GM23248 (cell line): ENCODE results near the gene TMEM190. TPM values are rescaled to one million over a fixed set of nuclear protein-coding genes. Genes with fewer than 3 reads are reported as not detected.

Source experiments
- DNase-seq: peaks from one replicate; pipeline ENCODE4 v3.0.0-alpha.2; 2015
- H2AFZ ChIP-seq: fragments of 200-600 bp; sonication (generic); 2 replicates; pipeline ENCODE4 v1.6.1; 2016; ENCODE audit warnings: antibody characterized with exemption
- H3F3A ChIP-seq: fragments of 200-600 bp; sonication (generic); 2 replicates; pipeline ENCODE4 v1.6.1; 2016; ENCODE audit warnings: mild to moderate bottlenecking, antibody characterized with exemption, mixed run types; ENCODE audit not compliant: insufficient read depth
- H3K27ac ChIP-seq: fragments of 200-600 bp; sonication (generic); 2 replicates; pipeline ENCODE4 v1.5.1; 2016; ENCODE audit warnings: mild to moderate bottlenecking
- H3K27me3 ChIP-seq: fragments of 200-600 bp; sonication (generic); replicated peaks from 2 replicates; pipeline ENCODE4 v1.6.1; 2016; ENCODE audit warnings: mild to moderate bottlenecking; ENCODE audit not compliant: insufficient read depth
- H3K36me3 ChIP-seq: fragments of 200-600 bp; sonication (generic); 2 replicates; pipeline ENCODE4 v1.6.1; 2016; ENCODE audit warnings: low read depth, mild to moderate bottlenecking
- H3K4me1 ChIP-seq: fragments of 200-600 bp; sonication (generic); 2 replicates; pipeline ENCODE4 v1.6.1; 2016; ENCODE audit warnings: mild to moderate bottlenecking; ENCODE audit not compliant: insufficient read depth
- H3K4me2 ChIP-seq: fragments of 200-600 bp; sonication (generic); one replicate; pipeline ENCODE4 v1.6.1; 2016; ENCODE audit warnings: mild to moderate bottlenecking; ENCODE audit not compliant: unreplicated experiment
- H3K4me3 ChIP-seq: fragments of 200-600 bp; sonication (generic); 2 replicates; pipeline ENCODE4 v1.5.1; 2016; ENCODE audit warnings: mild to moderate bottlenecking
- H3K79me2 ChIP-seq: fragments of 200-600 bp; sonication (generic); 2 replicates; pipeline ENCODE4 v1.6.1; 2016; ENCODE audit warnings: mild to moderate bottlenecking; ENCODE audit not compliant: insufficient read depth
- H3K9ac ChIP-seq: fragments of 200-600 bp; sonication (generic); 2 replicates; pipeline ENCODE4 v1.6.1; 2016; ENCODE audit warnings: mild to moderate bottlenecking
- H3K9me2 ChIP-seq: fragments of 200-600 bp; sonication (generic); 2 replicates; pipeline ENCODE4 v1.6.1; 2016; ENCODE audit warnings: mixed run types, mild to moderate bottlenecking, moderate library complexity; ENCODE audit not compliant: insufficient read depth
- H3K9me3 ChIP-seq: fragments of 200-600 bp; sonication (generic); one replicate; pipeline ENCODE4 v1.6.1; 2017; ENCODE audit warnings: low read depth
- H4K20me1 ChIP-seq: fragments of 200-600 bp; sonication (generic); 2 replicates; pipeline ENCODE4 v1.6.0; 2016; ENCODE audit not compliant: insufficient read depth
- EZH2 ChIP-seq: fragments of 200-600 bp; sonication (generic); IDR thresholded peaks from 2 replicates; pipeline ENCODE4 v1.6.1; 2018; ENCODE audit warnings: antibody characterized with exemption, mild to moderate bottlenecking; ENCODE audit not compliant: insufficient read depth, poor library complexity, severe bottlenecking
- EZH2phosphoT487 ChIP-seq: fragments of 200-600 bp; sonication (generic); IDR thresholded peaks from 2 replicates; pipeline ENCODE4 v1.6.1; 2018; ENCODE audit warnings: antibody characterized with exemption, moderate library complexity, mild to moderate bottlenecking, low read depth; ENCODE audit not compliant: insufficient read depth
- WGBS, 2 experiments: methylation state at CpG; one replicate each; pipeline ENCODE4 v1.1.6; 2015 to 2017; ENCODE audit warnings: low lambda C conversion rate in 2 of 2, low coverage in 1 of 2; ENCODE audit errors: missing lambda C conversion rate in 2 of 2; 5-methylcytosine and 5-hydroxymethylcytosine counted together
- in situ Hi-C: fragments of 300-500 bp; cut with MboI; formaldehyde crosslinking; loops from 2 replicates; pipeline ENCODE4 v1.15.0; 2020
- polyA plus RNA-seq: library from polyadenylated mRNA; unstranded; fragments of >200 nt; fragmentation: Nextera tagmentation; extraction: Ambion mirVana; gene quantifications from 2 replicates; pipeline ENCODE4 v1.2.1, GENCODE V29; 2016
- total RNA-seq: library from RNA; depleted of rRNA; stranded (reverse); fragments of >200 nt; shearing (Covaris generic); gene quantifications from 2 replicates; pipeline ENCODE4 v1.2.3, GENCODE V29; 2014

TMEM190 gene
- total and polyA plus RNA-seq, 2 experiments from 2014 or later = not detected

DNA sequence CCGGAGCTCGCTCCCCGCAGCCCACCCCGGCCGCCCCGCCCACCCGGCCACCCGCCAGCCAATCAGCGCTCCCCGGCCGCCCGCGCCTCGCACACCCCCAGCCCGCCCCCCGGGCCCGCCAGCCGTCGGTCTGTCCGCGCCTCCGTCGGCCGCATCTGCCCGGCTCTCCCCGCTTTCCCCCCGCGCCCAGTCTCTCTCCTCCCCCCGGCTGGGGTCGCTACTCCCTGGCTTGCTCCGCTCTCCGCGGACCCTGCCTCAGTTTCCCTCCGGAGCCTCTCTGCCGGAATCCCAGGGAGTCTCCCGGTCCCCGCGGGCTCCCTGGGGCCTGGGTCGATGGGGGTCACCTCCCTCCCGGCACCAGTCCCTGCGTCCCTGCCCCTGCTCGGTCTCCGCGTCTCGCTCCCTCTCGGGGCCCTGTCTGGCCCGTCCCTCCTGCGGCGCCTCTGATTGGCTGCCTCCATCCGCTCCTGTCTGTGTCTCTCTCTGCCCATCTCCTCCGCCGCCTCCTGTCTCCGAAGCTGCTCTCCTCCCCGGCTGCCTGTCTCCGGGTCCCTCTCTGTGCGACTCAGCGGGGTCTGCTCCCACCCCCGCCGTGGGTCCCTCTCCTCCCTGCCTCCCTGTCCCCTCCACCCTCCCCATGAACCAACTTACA, 6.8 kb upstream of the TMEM190 start:
- in situ Hi-C loops = no loop called here
- peaks cover 8% of the 10 kb centered on the region for H3K79me2 ChIP-seq
- H3F3A ChIP-seq = peaks cover 29% of the 10 kb centered on the region
- H4K20me1 ChIP-seq = no peaks in the 10 kb centered on the region
- H3K4me2 ChIP-seq = peak overlapping the region; percentile 88
- H3K9me2 ChIP-seq = no peaks in the 10 kb centered on the region
- DNase-seq = peak; percentile 95
- TF ChIP-seq EZH2phosphoT487 (no peak), EZH2 (no peak)
- WGBS, 2 experiments = 2% methylated on average over 19 to 43 of the region's 59 CpGs
- H3K27me3 ChIP-seq = no peaks in the 10 kb centered on the region
- H3K27ac ChIP-seq = peak overlapping the region; percentile 86
- H3K9me3 ChIP-seq = no peaks in the 10 kb centered on the region
- peak overlapping the region; percentile 87 for H2AFZ ChIP-seq
- peak overlapping the region; percentile 87 for H3K9ac ChIP-seq
- H3K4me3 ChIP-seq = peak overlapping the region; percentile 92
- H3K4me1 ChIP-seq = peaks cover 29% of the 10 kb centered on the region
- H3K36me3 ChIP-seq = no peaks in the 10 kb centered on the region; the same call in 1 of the 2 replicates

DNA sequence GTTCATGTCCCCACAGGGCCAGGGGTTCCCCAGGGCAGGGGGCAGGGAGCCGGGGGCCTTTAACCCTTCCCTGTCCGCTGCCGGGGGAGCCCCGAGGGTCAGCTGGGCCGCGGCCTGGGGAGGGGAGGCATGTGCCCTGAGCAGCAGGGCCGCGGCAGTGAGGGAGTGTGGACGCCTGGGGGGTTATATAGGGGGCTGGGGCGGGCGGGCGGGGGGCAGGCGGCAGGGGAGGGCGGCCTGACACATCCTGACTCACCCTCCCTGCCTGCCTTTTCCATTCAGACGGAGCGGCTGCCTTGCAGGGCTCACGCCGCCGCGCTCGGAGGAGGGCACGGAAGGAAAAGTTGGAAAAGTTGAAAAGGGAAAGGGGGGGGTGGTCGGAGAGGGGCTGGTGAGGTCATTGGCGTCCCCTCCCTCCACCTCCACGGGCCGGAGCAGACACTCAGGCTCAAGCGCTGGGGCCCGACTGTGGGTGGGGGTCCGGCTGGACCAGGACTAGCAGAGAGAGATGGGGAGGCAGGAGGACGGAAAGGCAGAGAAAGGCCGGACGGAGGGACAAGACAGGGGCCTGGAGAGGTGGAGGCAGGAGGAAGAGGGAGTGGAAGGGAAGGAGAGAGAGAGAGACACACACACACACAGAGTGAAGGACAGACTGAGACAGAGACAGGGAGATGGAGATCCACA, 6.2 kb upstream of the TMEM190 start, which contains the start of gene IL11:
Gene IL11, minus strand, starts transcription at position 159 of the 684 bp plus-strand sequence. Its CDS starts 153 bp downstream, at position 6.
- peaks cover 8% of the 10 kb centered on the region for H3K79me2 ChIP-seq
- TF ChIP-seq EZH2phosphoT487 = no peak
- TF ChIP-seq EZH2 = no peak
- in situ Hi-C loops = no loop called here
- peak within 1 kb of the TSS; percentile 87 for H2AFZ ChIP-seq
- peak within 1 kb of the TSS; percentile 92 for H3K4me3 ChIP-seq
- 1 to 4% methylated on average over 16 to 31 of the region's 32 CpGs for WGBS, 2 experiments
- no peaks in the 10 kb centered on the region for H3K9me3 ChIP-seq
- H3K9me2 ChIP-seq = no peaks in the 10 kb centered on the region
- H3K27ac ChIP-seq = peak within 1 kb of the TSS; percentile 86
- DNase-seq = peak; percentile 92
- no peaks in the 10 kb centered on the region for H4K20me1 ChIP-seq
- H3F3A ChIP-seq = peaks cover 25% of the 10 kb centered on the region
- peaks cover 29% of the 10 kb centered on the region for H3K4me1 ChIP-seq
- no peaks in the 10 kb centered on the region; the same call in 1 of the 2 replicates for H3K36me3 ChIP-seq
- no peaks in the 10 kb centered on the region for H3K27me3 ChIP-seq
- peak within 1 kb of the TSS; percentile 87 for H3K9ac ChIP-seq
- H3K4me2 ChIP-seq = peak within 1 kb of the TSS; percentile 93

DNA sequence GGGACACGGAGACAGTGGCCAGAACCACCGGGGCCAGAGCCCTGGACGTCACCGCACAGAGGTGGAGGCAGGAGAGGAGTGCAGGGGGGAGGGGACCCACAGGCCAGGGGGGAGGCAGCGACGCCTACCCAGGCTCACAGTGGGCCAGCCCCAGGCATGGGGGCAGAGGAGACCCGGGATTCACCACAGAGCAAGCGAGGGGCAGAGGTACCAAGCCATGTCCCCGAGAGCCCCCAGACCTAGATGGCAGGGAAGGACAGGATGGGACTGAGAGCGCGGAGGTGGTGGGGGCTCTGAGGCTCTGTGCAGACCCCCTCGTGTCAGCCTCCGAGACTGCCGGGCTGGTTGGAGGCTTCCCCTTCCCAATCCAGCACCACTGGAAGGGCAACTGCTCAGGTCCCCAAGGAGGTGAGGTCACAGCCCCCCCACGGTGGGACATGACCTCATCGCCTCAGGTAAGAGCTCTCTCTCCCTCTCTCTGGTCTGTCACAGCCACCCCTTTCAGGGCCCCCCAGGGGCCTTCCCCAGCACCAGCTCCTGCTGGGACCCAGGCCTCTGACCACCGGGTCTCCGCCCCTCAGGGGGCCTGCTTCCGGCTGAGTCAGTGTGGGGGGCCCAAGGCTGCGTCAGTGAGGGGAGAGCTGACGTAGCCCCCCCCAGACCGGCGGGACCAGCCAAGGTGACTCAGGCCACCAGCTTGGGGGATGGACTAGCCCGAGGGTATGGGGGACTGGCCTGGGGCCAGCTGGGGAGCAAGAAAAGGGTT, 4.1 kb upstream of the TMEM190 start:
- H3K27ac ChIP-seq = peak overlapping the region; percentile 36; the same call in 1 of the 2 replicates
- H3K79me2 ChIP-seq = peaks cover 8% of the 10 kb centered on the region
- H3K4me3 ChIP-seq = no peak overlapping the region
- peak overlapping the region; percentile 50; the same call in 1 of the 2 replicates for H3K9ac ChIP-seq
- H2AFZ ChIP-seq = no peak overlapping the region
- H3K9me3 ChIP-seq = no peaks in the 10 kb centered on the region
- no peak overlapping the region for H3K4me2 ChIP-seq
- H3K36me3 ChIP-seq = no peaks in the 10 kb centered on the region; the same call in 1 of the 2 replicates
- peaks cover 18% of the 10 kb centered on the region for H3F3A ChIP-seq
- no peaks in the 10 kb centered on the region for H3K27me3 ChIP-seq
- no peaks in the 10 kb centered on the region for H3K9me2 ChIP-seq
- in situ Hi-C loops = no loop called here
- H3K4me1 ChIP-seq = peaks cover 29% of the 10 kb centered on the region
- TF ChIP-seq EZH2phosphoT487 = no peak
- no peak for TF ChIP-seq EZH2
- DNase-seq = peak; percentile 62
- no peaks in the 10 kb centered on the region for H4K20me1 ChIP-seq
- WGBS, 2 experiments = 30 to 53% methylated on average over 14 to 23 of the region's 24 CpGs
